ENCODE data around the gene COX19. TPM values are rescaled to one million over a fixed set of nuclear protein-coding genes. Genes with fewer than 3 reads are reported as not detected.

COX19 gene
- total RNA-seq, 2 donors from 2014 or later: 7.2 to 18.1 TPM

DNA sequence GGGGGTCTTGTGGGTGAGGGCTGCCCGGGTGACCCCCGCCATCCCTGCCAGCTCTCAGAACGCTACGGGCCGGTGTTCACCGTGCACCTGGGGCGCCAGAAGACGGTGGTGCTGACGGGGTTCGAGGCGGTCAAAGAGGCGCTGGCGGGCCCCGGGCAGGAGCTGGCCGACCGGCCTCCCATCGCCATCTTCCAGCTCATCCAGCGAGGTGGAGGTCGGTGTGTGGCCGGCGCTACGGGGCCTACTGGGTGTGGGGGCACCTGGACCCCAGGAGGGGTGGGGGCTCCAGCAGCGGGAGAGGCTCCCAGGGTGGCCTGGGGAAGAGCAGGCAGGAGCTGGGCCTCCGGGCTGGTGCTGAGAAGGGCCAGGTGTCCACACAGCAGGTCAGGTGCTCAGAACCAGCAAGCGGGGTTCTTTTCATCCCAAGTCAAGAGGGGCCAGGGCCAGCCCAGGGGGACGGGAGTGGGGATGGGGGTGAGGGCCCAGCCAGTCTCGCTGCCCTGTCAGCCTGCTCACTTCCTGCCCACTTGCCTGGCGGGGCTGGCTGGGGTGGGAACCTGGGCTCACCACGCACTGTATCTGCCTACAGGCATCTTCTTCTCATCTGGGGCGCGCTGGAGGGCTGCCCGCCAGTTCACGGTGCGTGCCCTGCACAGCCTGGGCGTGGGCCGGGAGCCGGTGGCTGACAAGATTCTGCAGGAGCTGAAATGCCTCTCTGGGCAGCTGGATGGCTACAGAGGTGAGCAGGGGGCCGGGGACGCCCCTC lies 9.2 kb upstream of the COX19 start:
- Histone ChIP-seq H3K9me3 (no peaks in the 10 kb centered on the region), H3K36me3 (no peaks in the 10 kb centered on the region), H3K27me3 (replicated peaks; ENCODE audit: insufficient read depth) (no peaks in the 10 kb centered on the region), H3K4me1 (ENCODE audit: control insufficient read depth in 1 of 2, low read depth in 2 of 2) (no peaks in the 10 kb centered on the region), H3K27ac (no peak overlapping the region), H3K4me3 (no peak overlapping the region)
- ATAC-seq (ENCODE audit: insufficient number of reproducible peaks, low FRiP score, low read depth) (no peak), DNase-seq (ENCODE audit: low spot score) (no peak)
- TF ChIP-seq CTCF (IDR thresholded peaks at IDR 0.05): no peak

GRCh38 chr7:983616-984071 lies 8.3 kb upstream of the COX19 start:
- ATAC-seq (ENCODE audit: insufficient number of reproducible peaks, low FRiP score, low read depth) (no peak), DNase-seq (ENCODE audit: low spot score) (no peak)
- H3K9me3 ChIP-seq: no peaks in the 10 kb centered on the region
- no peaks in the 10 kb centered on the region for H3K36me3 ChIP-seq
- H3K4me1 ChIP-seq (ENCODE audit: control insufficient read depth in 1 of 2, low read depth in 2 of 2): no peaks in the 10 kb centered on the region
- H3K27ac ChIP-seq: no peak overlapping the region
- no peaks in the 10 kb centered on the region for H3K27me3 ChIP-seq (replicated peaks; ENCODE audit: insufficient read depth)
- no peak for TF ChIP-seq CTCF (IDR thresholded peaks at IDR 0.05)
- H3K4me3 ChIP-seq: no peak overlapping the region

- no peak for ATAC-seq (ENCODE audit: insufficient number of reproducible peaks, low FRiP score, low read depth)
- DNase-seq (ENCODE audit: low spot score): no peak
- Histone ChIP-seq H3K27me3 (replicated peaks; ENCODE audit: insufficient read depth) (no peaks in the 10 kb centered on the region), H3K36me3 (no peaks in the 10 kb centered on the region), H3K27ac (no peak within 1 kb of the TSS), H3K4me3 (no peak within 1 kb of the TSS), H3K9me3 (no peaks in the 10 kb centered on the region), H3K4me1 (ENCODE audit: control insufficient read depth in 1 of 2, low read depth in 2 of 2) (no peaks in the 10 kb centered on the region)
- no peak for TF ChIP-seq CTCF (IDR thresholded peaks at IDR 0.05)
These were observed 7.8 kb upstream of the COX19 start, which contains the start of gene CYP2W1 for GRCh38 chr7:983004-983615. Gene CYP2W1 (plus strand): TSS chr7:983181. CDS start chr7:983212, 31 bp downstream.

- no peak for DNase-seq (ENCODE audit: low spot score)
- Histone ChIP-seq H3K4me3 (no peak overlapping the region), H3K9me3 (no peaks in the 10 kb centered on the region), H3K27me3 (replicated peaks; ENCODE audit: insufficient read depth) (no peaks in the 10 kb centered on the region), H3K4me1 (ENCODE audit: control insufficient read depth in 1 of 2, low read depth in 2 of 2) (no peaks in the 10 kb centered on the region), H3K36me3 (no peaks in the 10 kb centered on the region), H3K27ac (no peak overlapping the region)
- TF ChIP-seq CTCF (IDR thresholded peaks at IDR 0.05): no peak
- ATAC-seq (ENCODE audit: insufficient number of reproducible peaks, low FRiP score, low read depth): no peak
These were observed 7.2 kb upstream of the COX19 start for GRCh38 chr7:982511-983003.

- no peaks in the 10 kb centered on the region for H3K27me3 ChIP-seq (replicated peaks; ENCODE audit: insufficient read depth)
These were observed 6.6 kb upstream of the COX19 start for GRCh38 chr7:981793-982510.

More at GRCh38 chr7:981793-982510, 6.6 kb upstream of the COX19 start:
- Histone ChIP-seq H3K4me3 (no peak overlapping the region), H3K36me3 (no peaks in the 10 kb centered on the region), H3K4me1 (ENCODE audit: control insufficient read depth in 1 of 2, low read depth in 2 of 2) (no peaks in the 10 kb centered on the region), H3K9me3 (no peaks in the 10 kb centered on the region), H3K27ac (no peak overlapping the region)
- DNase-seq (ENCODE audit: low spot score): no peak
- no peak for TF ChIP-seq CTCF (IDR thresholded peaks at IDR 0.05)
- no peak for ATAC-seq (ENCODE audit: insufficient number of reproducible peaks, low FRiP score, low read depth)

All from thoracic aorta (tissue), 2 donors.